ENCODE data around the gene NT5C3B. TPM values are rescaled to one million over a fixed set of nuclear protein-coding genes. Genes with fewer than 3 reads are reported as not detected.

The NT5C3B gene
- total and polyA plus RNA-seq, 8 donors: 9.8 to 80.7 (median 68.8) TPM

DNA sequence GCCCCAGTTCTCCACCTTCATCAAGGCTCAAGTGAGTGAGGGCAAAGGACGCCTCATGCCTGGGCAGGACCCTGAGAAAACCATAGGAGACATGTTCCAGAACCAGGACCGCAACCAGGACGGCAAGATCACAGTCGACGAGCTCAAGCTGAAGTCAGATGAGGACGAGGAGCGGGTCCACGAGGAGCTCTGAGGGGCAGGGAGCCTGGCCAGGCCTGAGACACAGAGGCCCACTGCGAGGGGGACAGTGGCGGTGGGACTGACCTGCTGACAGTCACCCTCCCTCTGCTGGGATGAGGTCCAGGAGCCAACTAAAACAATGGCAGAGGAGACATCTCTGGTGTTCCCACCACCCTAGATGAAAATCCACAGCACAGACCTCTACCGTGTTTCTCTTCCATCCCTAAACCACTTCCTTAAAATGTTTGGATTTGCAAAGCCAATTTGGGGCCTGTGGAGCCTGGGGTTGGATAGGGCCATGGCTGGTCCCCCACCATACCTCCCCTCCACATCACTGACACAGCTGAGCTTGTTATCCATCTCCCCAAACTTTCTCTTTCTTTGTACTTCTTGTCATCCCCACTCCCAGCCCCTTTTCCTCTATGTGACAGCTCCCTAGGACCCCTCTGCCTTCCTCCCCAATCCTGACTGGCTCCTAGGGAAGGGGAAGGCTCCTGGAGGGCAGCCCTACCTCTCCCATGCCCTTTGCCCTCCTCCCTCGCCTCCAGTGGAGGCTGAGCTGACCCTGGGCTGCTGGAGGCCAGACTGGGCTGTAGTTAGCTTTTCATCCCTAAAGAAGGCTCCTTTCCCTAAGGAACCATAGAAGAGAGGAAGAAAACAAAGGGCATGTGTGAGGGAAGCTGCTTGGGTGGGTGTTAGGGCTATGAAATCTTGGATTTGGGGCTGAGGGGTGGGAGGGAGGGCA lies 13.6 kb downstream of the NT5C3B start:
- Histone ChIP-seq H3K4me3 (no peak overlapping the region), H3K9me3 (no peaks in the 10 kb centered on the region), H3K27me3 (no peaks in the 10 kb centered on the region), H3K27ac (no peak overlapping the region), H3K4me1 (peaks cover 0 to 7% (median under 1%) of the 10 kb centered on the region in 4 donors), H3K36me3 (peaks cover 9 to 42% (median 32%) of the 10 kb centered on the region in 4 donors)
- intact Hi-C loops (cut with DNase I; ENCODE audit: low total_unique reads): no loop called here
- DNase-seq: no peak
- TF ChIP-seq EP300 (IDR thresholded peaks at IDR 0.05) (no peak), POLR2AphosphoS5 (IDR thresholded peaks at IDR 0.05) (no peak), POLR2A (IDR thresholded peaks at IDR 0.05) (no peak)
- TF ChIP-seq, protein P1, sequence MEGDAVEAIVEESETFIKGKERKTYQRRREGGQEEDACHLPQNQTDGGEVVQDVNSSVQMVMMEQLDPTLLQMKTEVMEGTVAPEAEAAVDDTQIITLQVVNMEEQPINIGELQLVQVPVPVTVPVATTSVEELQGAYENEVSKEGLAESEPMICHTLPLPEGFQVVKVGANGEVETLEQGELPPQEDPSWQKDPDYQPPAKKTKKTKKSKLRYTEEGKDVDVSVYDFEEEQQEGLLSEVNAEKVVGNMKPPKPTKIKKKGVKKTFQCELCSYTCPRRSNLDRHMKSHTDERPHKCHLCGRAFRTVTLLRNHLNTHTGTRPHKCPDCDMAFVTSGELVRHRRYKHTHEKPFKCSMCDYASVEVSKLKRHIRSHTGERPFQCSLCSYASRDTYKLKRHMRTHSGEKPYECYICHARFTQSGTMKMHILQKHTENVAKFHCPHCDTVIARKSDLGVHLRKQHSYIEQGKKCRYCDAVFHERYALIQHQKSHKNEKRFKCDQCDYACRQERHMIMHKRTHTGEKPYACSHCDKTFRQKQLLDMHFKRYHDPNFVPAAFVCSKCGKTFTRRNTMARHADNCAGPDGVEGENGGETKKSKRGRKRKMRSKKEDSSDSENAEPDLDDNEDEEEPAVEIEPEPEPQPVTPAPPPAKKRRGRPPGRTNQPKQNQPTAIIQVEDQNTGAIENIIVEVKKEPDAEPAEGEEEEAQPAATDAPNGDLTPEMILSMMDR (IDR thresholded peaks at IDR 0.05): no peak
- WGBS, 5 donors: 64 to 78% (median 72%) methylated on average over 11 to 12 of the region's 12 CpGs

DNA sequence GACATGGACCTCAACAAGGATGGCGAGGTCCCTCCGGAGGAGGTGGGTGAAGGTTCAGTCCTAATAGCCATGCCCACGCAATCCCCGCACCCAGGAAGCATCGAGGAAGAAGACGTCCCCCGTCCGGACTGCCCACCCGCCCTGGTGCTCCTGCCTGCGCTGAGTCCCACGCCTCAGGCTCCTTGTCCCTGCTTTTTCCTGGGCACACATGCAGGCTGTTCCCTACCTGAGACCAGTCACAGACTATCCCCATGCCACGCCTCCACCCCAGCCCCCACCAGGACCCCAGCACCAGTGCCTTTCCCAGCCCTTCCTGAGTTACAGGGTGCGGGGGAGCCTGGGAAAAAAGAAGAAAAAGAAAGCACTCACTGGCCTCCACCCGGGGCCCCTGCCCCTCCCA lies 14.3 kb downstream of the NT5C3B start:
- Histone ChIP-seq H3K36me3 (peaks cover 9 to 35% (median 25%) of the 10 kb centered on the region in 4 donors), H3K27ac (no peak overlapping the region), H3K27me3 (no peaks in the 10 kb centered on the region), H3K9me3 (no peaks in the 10 kb centered on the region), H3K4me3 (no peak overlapping the region), H3K4me1 (peaks cover 0 to 7% (median 0%) of the 10 kb centered on the region in 4 donors)
- intact Hi-C loops (cut with DNase I; ENCODE audit: low total_unique reads): no loop called here
- 79 to 85% (median 80%) methylated on average over 12 to 14 of the region's 14 CpGs for whole genome bisulfite sequencing, 5 donors
- no peak for DNase-seq
- TF ChIP-seq POLR2A (IDR thresholded peaks at IDR 0.05): no peak
- TF ChIP-seq, protein P1 (IDR thresholded peaks at IDR 0.05): no peak
- no peak for TF ChIP-seq POLR2AphosphoS5 (IDR thresholded peaks at IDR 0.05)
- TF ChIP-seq EP300 (IDR thresholded peaks at IDR 0.05): no peak

DNA sequence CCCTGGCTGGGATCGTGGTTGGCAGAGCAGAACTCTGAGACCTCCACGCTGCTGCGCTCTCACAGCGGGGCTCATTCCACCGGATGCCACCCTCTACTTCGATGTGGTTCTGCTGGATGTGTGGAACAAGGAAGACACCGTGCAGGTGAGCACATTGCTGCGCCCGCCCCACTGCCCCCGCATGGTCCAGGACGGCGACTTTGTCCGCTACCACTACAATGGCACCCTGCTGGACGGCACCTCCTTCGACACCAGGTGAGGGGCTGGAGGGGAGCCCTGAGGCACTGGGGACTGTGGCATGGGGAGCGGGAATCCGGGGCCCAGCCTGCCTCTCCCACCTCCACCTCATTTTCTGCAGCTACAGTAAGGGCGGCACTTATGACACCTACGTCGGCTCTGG lies 18.0 kb downstream of the NT5C3B start:
- Histone ChIP-seq H3K9me3 (no peaks in the 10 kb centered on the region), H3K4me3 (no peak overlapping the region), H3K27ac (no peak overlapping the region), H3K4me1 (peaks cover 0 to 12% (median 8%) of the 10 kb centered on the region in 4 donors), H3K27me3 (peaks cover 0 to under 1% (median 0%) of the 10 kb centered on the region in 3 donors), H3K36me3 (peaks cover 0 to 7% (median 0%) of the 10 kb centered on the region in 4 donors)
- intact Hi-C loops (cut with DNase I; ENCODE audit: low total_unique reads): no loop called here
- 94 to 97% (median 97%) methylated on average over 17 to 20 of the region's 20 CpGs for WGBS, 5 donors
- TF ChIP-seq POLR2A (IDR thresholded peaks at IDR 0.05) (no peak), POLR2AphosphoS5 (IDR thresholded peaks at IDR 0.05) (no peak), EP300 (IDR thresholded peaks at IDR 0.05) (no peak)
- TF ChIP-seq, protein P1 (IDR thresholded peaks at IDR 0.05): no peak
- no peak for DNase-seq

DNA sequence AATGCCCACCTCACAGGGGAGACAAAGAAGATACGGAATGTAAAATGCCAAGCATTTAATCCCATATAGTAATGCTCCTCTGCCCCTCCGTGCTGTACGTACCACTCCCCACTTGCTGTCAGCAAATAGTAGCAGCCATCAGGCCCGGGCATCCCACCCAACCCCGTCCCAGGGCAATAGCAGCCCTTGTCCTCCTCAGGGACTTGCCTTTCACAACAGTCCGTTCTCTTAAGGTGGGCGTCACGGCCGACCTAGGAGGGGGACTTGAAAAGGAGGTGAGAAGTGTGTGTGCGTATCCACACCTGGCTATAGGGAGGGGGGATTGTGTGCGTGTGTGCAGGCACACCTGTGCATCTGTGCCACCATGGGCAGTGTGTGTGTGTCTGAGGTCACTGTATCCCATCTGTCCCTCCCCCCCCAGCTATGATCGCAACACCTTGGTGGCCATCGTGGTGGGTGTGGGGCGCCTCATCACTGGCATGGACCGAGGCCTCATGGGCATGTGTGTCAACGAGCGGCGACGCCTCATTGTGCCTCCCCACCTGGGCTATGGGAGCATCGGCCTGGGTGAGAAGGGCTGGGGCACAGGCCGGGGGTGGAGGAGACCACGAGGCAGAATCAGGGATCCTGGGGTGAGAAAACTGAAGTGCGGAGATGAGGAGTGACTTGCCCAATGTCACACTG lies 19.3 kb downstream of the NT5C3B start:
- Histone ChIP-seq H3K4me3 (no peak overlapping the region), H3K27ac (no peak overlapping the region), H3K4me1 (peaks cover 6 to 24% (median 20%) of the 10 kb centered on the region in 4 donors), H3K27me3 (peaks cover 0 to 12% (median 0%) of the 10 kb centered on the region in 3 donors), H3K9me3 (no peaks in the 10 kb centered on the region), H3K36me3 (peaks cover 0 to 7% (median 0%) of the 10 kb centered on the region in 4 donors)
- intact Hi-C loops (cut with DNase I; ENCODE audit: low total_unique reads): no loop called here
- WGBS, 5 donors: 91 to 95% (median 93%) methylated on average over 19 to 23 of the region's 23 CpGs
- no peak for DNase-seq
- TF ChIP-seq, protein P1 (IDR thresholded peaks at IDR 0.05): no peak
- TF ChIP-seq POLR2A (IDR thresholded peaks at IDR 0.05) (no peak), EP300 (IDR thresholded peaks at IDR 0.05) (no peak), POLR2AphosphoS5 (IDR thresholded peaks at IDR 0.05) (no peak)

All from stomach (tissue), 9 donors.